ENCODE results near the gene DHRS2. TPM values are rescaled to one million over a fixed set of nuclear protein-coding genes. Genes with fewer than 3 reads are reported as not detected.

Gene DHRS2
- total and polyA plus RNA-seq, 2 of the 13 experiments (the other 11 are each of a cell fraction or from before 2014, with no cell fraction given): 1,621 to 3,021 TPM

DNA sequence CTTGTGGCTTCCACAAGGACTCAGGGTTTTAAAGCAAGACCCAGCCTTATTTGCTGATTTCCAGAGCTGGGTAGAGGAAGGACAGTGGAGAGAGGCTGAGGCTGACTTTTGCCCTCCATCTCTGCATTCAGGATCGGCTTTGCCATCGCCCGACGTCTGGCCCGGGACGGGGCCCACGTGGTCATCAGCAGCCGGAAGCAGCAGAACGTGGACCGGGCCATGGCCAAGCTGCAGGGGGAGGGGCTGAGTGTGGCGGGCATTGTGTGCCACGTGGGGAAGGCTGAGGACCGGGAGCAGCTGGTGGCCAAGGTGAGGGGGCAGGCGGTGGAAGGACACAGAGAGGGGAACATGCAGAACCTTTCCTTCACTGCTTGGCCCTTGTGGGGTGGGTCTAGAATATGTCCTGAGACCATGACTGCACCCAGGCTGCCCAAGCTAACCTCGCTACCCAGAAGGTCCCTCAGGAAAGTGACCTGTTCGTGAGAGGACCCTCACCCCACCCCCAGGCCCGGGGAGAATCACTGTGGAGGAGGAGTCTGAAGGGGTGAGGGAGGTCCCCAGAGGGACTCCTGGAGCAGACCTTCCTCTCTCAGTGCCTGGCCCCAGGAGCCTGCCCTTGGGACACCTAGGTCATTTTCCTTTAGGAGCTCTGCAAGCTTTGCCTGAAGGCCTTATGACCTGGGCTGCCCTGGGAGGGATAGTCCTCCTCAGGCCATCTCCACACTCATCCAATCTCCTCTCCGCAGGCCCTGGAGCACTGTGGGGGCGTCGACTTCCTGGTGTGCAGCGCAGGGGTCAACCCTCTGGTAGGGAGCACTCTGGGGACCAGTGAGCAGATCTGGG is 3.1 kb downstream of the DHRS2 start:
- intact Hi-C loops (cut with micrococcal nuclease; ENCODE audit: unreplicated experiment): no loop called here
- H4K20me1 ChIP-seq (ENCODE audit: insufficient read depth, low read length): peaks cover 77% of the 10 kb centered on the region
- H3K9me3 ChIP-seq (ENCODE audit: low read length): no peaks in the 10 kb centered on the region
- ChIA-PET POLR2A (interaction anchor here (0.7 to 13.7 kb wide), 23 partner anchors 7 to 613 kb away, joined by 3 to 1105 read pairs (median 8); partner anchors contain the start of genes ACIN1, AP1G2, C14orf119 and DCAF11), CTCF (ENCODE audit: low intra/inter-chr PET ratio, low total read pairs) (interaction anchor here (1.3 kb wide), 1 partner anchor 50 kb away, joined by 3 read pairs; no protein-coding TSS in a partner anchor)
- WGBS (ENCODE audit: low lambda C conversion rate): 40% methylated on average over 21 of the region's 21 CpGs
- H3K4me3 ChIP-seq (replicated peaks in 1 of 3; ENCODE audit: insufficient read depth in 1 of 3, low read depth in 2 of 3, low read length in 3 of 3): peak overlapping the region; percentile 67 to 91 (median 74); a peak in 5 of 6 replicates
- in situ Hi-C loops (cut with HindIII; ENCODE audit: extremely low pct_ligation_motif_present, low pct_unique_long_range_greater_than_20kb): no loop called here
- no peak overlapping the region for H2AFZ ChIP-seq (ENCODE audit: low read length)
- FAIRE-seq: no peak
- BruUV-seq (replicated peaks): no TSS peak
- peak overlapping the region; percentile 79; the same call in 1 of the 2 replicates for H3K9ac ChIP-seq (ENCODE audit: insufficient read depth, low read depth, low read length)
- peaks cover 78% of the 10 kb centered on the region for H3K4me1 ChIP-seq (ENCODE audit: insufficient read depth, low read length)
- peak overlapping the region; percentile 80 for H3K4me2 ChIP-seq (ENCODE audit: low read depth, low read length)
- peak; percentile 86 for DNase-seq (ENCODE audit: low spot score)
- peaks cover 36 to 50% of the 10 kb centered on the region in 2 experiments for H3K36me3 ChIP-seq (replicated peaks in 1 of 2; ENCODE audit: control insufficient read depth in 1 of 2, insufficient read depth in 2 of 2, low read length in 2 of 2)
- no peaks in the 10 kb centered on the region; a peak in 1 of 5 replicates for H3K27me3 ChIP-seq (ENCODE audit: control insufficient read depth in 1 of 2, insufficient read depth in 2 of 2, low read length in 2 of 2)
- H3K79me2 ChIP-seq (ENCODE audit: insufficient read depth, low read length): peaks cover 37% of the 10 kb centered on the region
- ATAC-seq: peak; percentile 11
- H3K27ac ChIP-seq (ENCODE audit: extremely low read length, insufficient read depth, low read length): peak overlapping the region; percentile 59
- TF ChIP-seq EZH2 (conservative IDR thresholded peaks at IDR 0.05; ENCODE audit: low read depth, low read length) (no peak), GFI1 (CRISPR knock-in tag; IDR thresholded peaks at IDR 0.05; ENCODE audit: borderline replicate concordance) (no peak), ZBTB39 (CRISPR knock-in tag; IDR thresholded peaks at IDR 0.05) (peak; percentile 92), ZNF333 (CRISPR knock-in tag; IDR thresholded peaks at IDR 0.05; ENCODE audit: borderline replicate concordance) (no peak), SKI (IDR thresholded peaks at IDR 0.05; ENCODE audit: partially characterized antibody) (peak; percentile 50), ZNF343 (CRISPR knock-in tag; IDR thresholded peaks at IDR 0.05) (peak; percentile 83), ASH2L (IDR thresholded peaks at IDR 0.05; ENCODE audit: insufficient read length, low read depth, low read length) (peak; percentile 44), FOSL1 (CRISPR knock-in tag; IDR thresholded peaks at IDR 0.05; ENCODE audit: borderline replicate concordance) (no peak), TEAD3 (CRISPR knock-in tag; optimal IDR thresholded peaks at IDR 0.05; ENCODE audit: borderline replicate concordance) (no peak), IKZF4 (CRISPR knock-in tag; IDR thresholded peaks at IDR 0.05; ENCODE audit: borderline replicate concordance, low read depth, not compliant biosample characterization) (peak; percentile 99), ZNF790 (CRISPR knock-in tag; IDR thresholded peaks at IDR 0.05; ENCODE audit: borderline replicate concordance) (no peak)
- TF ChIP-seq, protein P1, sequence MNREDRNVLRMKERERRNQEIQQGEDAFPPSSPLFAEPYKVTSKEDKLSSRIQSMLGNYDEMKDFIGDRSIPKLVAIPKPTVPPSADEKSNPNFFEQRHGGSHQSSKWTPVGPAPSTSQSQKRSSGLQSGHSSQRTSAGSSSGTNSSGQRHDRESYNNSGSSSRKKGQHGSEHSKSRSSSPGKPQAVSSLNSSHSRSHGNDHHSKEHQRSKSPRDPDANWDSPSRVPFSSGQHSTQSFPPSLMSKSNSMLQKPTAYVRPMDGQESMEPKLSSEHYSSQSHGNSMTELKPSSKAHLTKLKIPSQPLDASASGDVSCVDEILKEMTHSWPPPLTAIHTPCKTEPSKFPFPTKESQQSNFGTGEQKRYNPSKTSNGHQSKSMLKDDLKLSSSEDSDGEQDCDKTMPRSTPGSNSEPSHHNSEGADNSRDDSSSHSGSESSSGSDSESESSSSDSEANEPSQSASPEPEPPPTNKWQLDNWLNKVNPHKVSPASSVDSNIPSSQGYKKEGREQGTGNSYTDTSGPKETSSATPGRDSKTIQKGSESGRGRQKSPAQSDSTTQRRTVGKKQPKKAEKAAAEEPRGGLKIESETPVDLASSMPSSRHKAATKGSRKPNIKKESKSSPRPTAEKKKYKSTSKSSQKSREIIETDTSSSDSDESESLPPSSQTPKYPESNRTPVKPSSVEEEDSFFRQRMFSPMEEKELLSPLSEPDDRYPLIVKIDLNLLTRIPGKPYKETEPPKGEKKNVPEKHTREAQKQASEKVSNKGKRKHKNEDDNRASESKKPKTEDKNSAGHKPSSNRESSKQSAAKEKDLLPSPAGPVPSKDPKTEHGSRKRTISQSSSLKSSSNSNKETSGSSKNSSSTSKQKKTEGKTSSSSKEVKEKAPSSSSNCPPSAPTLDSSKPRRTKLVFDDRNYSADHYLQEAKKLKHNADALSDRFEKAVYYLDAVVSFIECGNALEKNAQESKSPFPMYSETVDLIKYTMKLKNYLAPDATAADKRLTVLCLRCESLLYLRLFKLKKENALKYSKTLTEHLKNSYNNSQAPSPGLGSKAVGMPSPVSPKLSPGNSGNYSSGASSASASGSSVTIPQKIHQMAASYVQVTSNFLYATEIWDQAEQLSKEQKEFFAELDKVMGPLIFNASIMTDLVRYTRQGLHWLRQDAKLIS (CRISPR knock-in tag; IDR thresholded peaks at IDR 0.05): peak; percentile 73
- TF ChIP-seq, protein P2, sequence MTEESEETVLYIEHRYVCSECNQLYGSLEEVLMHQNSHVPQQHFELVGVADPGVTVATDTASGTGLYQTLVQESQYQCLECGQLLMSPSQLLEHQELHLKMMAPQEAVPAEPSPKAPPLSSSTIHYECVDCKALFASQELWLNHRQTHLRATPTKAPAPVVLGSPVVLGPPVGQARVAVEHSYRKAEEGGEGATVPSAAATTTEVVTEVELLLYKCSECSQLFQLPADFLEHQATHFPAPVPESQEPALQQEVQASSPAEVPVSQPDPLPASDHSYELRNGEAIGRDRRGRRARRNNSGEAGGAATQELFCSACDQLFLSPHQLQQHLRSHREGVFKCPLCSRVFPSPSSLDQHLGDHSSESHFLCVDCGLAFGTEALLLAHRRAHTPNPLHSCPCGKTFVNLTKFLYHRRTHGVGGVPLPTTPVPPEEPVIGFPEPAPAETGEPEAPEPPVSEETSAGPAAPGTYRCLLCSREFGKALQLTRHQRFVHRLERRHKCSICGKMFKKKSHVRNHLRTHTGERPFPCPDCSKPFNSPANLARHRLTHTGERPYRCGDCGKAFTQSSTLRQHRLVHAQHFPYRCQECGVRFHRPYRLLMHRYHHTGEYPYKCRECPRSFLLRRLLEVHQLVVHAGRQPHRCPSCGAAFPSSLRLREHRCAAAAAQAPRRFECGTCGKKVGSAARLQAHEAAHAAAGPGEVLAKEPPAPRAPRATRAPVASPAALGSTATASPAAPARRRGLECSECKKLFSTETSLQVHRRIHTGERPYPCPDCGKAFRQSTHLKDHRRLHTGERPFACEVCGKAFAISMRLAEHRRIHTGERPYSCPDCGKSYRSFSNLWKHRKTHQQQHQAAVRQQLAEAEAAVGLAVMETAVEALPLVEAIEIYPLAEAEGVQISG (CRISPR knock-in tag; IDR thresholded peaks at IDR 0.05): no peak

All from HepG2 (cell line).